Tibial nerve (tissue), 4 donors: ENCODE measurements around the gene TYR.
"Not testable (repeated sequence)": the region's sequence is repeated elsewhere in the genome, so short reads cannot be mapped to it uniquely, and the experiment has no call there.

Experiments
- EP300 ChIP-seq, 2 donors: sonication (generic); formaldehyde crosslinking; IDR thresholded peaks; one replicate each; pipeline ENCODE4 v1.6.1; 2017; ENCODE audit warnings: antibody characterized with exemption in 2 of 2, mild to moderate bottlenecking in 1 of 2
- TF ChIP-seq, protein P1 (sequence below), 5 experiments: fragments of 200-600 bp in 3 of 5; fragments of 450-650 bp in 2 of 5; sonication (generic) in 3 of 5; IDR thresholded peaks; one replicate each; pipeline ENCODE4 v1.5.1; 2016 to 2019; ENCODE audit warnings: antibody characterized with exemption in 5 of 5, mild to moderate bottlenecking in 3 of 5, moderate library complexity in 2 of 5

DNA sequence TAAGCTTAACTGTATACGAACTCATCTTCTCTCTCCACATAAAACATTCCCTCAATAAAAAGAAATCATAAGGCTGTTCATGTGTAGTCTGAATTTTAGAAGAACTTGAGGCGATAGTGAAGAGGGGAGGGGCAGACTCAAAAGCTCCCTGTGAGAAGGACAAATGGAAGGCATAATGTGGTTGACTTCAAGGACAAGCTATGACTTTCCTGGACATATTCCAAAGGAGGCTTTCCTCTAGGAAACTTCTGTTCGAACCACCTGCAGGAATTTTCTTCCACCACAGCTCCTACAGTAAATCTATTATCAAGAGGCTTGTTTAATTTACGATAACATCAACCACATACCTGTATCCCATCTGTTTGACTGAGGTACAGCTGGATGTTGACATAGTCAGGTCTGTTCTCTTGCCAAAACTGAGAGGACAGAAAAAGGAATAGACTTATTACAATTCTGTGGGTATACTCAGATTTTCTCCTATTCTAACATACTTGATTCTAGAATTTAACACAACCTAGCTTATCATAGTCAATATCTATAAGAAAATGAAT lies 159.5 kb downstream of the TYR start:
- TF ChIP-seq, protein P1, sequence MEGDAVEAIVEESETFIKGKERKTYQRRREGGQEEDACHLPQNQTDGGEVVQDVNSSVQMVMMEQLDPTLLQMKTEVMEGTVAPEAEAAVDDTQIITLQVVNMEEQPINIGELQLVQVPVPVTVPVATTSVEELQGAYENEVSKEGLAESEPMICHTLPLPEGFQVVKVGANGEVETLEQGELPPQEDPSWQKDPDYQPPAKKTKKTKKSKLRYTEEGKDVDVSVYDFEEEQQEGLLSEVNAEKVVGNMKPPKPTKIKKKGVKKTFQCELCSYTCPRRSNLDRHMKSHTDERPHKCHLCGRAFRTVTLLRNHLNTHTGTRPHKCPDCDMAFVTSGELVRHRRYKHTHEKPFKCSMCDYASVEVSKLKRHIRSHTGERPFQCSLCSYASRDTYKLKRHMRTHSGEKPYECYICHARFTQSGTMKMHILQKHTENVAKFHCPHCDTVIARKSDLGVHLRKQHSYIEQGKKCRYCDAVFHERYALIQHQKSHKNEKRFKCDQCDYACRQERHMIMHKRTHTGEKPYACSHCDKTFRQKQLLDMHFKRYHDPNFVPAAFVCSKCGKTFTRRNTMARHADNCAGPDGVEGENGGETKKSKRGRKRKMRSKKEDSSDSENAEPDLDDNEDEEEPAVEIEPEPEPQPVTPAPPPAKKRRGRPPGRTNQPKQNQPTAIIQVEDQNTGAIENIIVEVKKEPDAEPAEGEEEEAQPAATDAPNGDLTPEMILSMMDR (IDR thresholded peaks at IDR 0.05) = not testable (repeated sequence)
- TF ChIP-seq EP300 (IDR thresholded peaks at IDR 0.05) = not testable (repeated sequence)
